NCI-H1694 (cell line): ENCODE measurements around the gene ISOC2.

Experiments used
- DNase-seq: peaks from one replicate; lab custom pipeline; 2025; lab: John Stamatoyannopoulos, UW

ISOC2 gene

GRCh38 chr19:55477905-55478304 is 16.5 kb upstream of the ISOC2 start:
- no peak for DNase-seq

GRCh38 chr19:55476100-55476775 is 14.8 kb upstream of the ISOC2 start, which contains the start of gene ZNF628:
Gene ZNF628, plus strand, starts transcription at chr19:55476617. Its CDS starts 3,294 bp downstream, at chr19:55479911.
- peak; percentile 91 for DNase-seq

GRCh38 chr19:55474269-55475265 is 13.1 kb upstream of the ISOC2 start:
- no peak for DNase-seq

- no peak for DNase-seq
These were observed 12.0 kb upstream of the ISOC2 start for GRCh38 chr19:55473225-55474012.

DNA sequence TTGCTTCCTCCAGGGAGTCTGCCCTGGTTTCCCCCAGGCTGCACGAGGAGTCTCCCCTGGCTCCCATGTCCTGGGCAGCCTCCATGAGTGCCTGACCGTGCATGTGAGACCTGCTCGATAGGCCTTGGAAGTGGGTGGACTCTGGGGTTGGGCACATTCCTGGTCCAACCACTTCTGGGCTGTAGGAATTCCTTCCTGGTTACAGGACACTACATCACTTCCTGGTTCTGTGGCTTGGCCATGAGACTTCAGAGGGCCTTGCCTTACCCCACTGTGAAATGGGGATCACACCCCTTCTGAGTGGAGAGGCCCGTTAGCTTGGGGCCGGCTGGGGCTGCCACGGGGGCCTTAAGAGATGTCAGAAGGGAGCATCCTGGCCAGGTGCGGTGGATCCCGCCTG is 11.0 kb upstream of the ISOC2 start:
- no peak for DNase-seq

DNA sequence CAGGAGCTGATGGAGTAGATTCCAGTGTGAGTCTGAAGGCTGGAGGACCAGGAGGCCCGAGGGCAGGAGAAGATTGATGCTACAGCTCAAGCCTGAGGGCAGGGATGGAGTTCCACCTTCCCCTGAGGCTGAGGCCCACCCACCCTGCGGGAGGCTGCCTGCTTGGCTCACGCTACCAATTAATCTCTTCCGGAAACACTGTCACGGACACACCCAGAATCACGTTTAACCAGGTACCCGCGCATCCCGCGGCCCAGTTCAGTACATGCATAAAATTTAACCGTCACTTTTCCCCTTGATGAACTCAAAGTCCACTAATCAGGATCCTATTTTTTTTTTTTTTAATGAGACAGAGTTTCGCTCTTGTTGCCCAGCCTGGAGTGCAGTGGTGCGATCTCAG is 9.8 kb upstream of the ISOC2 start:
- no peak for DNase-seq

DNA sequence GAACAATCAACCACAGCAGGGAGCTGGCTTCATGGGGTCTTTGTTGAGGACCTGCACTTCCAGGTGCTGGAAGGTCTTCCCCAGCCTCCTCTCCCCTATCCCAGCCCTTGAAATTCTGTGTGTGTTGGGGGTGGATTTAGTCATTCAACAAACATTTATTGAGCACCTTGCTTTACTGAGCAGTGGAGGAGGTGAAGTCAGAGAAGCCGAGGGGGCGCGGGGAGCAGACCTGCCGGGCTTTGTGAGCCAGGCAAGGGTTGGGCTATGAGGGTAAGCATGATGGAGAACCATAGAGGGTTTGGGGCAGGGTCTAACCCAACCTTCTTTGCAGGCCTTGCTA is 6.6 kb upstream of the ISOC2 start:
- DNase-seq, result no peak

- no peak for DNase-seq
These were observed 6.0 kb upstream of the ISOC2 start for GRCh38 chr19:55467236-55468053.

DNA sequence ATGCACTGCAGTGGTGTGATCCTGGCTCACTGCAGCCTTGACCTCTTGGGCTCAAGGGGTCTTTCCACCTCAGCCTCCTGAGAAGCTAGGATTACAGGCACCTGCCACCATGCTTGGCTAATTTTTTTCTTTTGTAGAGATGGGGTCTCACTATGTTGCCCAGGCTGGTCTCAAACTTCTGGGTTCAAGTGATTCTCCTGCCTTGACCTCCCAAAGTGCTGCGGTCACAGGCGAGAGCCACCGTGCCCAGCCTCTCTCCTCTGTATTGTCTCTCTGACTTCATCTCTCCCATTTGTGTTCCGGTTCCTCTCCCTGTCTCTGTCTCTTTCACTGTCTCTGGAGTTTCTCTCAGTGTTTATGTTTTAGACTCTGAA is 4.8 kb upstream of the ISOC2 start:
- no peak for DNase-seq

DNA sequence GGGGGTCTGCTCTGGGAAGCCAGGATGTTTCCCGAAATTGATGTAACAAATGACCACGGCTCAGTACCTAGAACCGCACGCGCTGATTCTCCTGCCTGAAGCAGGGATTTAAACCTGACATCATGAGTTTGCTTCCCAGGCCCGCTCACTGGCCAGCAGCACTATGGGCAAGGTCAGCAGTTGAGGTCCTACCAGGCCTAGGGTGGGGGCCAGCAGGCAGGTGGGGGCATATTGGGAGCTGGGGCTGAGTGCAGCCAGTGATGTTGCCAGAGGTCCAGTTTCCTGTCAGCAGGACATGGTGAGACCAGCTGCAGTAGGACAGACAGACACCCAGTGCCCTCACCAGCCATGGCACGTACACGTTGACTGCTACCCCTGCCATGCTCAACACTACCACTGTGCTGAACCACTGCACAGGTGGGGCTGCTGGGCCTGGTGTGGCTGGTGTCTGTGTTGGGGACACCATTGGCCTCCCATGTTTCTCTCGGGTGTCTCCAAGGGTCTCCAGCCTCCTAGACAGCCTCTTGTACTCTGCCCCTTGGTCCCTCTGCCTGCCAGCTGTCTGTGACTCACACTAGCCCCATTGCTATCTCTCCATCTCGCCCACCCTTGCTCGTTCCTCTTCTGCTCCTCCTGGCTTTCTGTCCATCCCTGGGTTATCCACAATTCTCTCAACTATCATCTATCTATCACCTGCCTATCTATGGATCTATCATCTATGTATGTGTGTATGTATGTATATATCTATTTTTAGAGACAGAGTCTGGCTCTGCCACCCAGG is 4.2 kb upstream of the ISOC2 start:
- DNase-seq, result no peak

DNA sequence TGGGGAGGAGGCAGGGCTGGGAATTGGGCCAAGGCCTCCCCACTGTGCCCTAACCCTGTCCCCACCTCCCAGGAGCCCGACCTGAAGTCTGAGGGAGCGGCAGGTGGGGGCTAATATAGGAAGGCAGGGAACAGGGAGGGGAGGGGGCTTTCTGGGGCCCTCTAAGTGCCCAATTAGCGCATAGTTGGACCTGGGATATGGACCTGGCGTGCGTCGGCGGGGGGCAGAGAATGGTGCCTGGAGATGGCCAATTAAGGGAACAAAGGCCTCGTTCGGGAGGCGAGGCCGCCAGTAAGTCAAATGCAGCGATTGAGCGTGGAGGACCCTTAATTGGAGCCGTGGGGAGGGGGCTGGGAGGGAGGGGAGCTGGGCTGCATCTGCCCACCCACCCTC is 3.2 kb upstream of the ISOC2 start, which contains the start of gene C19orf85:
Gene C19orf85 (minus strand): TSS at position 90 of the 393 bp plus-strand sequence. CDS start 197 bp downstream, outside the sequence.
- DNase-seq, result no peak

DNA sequence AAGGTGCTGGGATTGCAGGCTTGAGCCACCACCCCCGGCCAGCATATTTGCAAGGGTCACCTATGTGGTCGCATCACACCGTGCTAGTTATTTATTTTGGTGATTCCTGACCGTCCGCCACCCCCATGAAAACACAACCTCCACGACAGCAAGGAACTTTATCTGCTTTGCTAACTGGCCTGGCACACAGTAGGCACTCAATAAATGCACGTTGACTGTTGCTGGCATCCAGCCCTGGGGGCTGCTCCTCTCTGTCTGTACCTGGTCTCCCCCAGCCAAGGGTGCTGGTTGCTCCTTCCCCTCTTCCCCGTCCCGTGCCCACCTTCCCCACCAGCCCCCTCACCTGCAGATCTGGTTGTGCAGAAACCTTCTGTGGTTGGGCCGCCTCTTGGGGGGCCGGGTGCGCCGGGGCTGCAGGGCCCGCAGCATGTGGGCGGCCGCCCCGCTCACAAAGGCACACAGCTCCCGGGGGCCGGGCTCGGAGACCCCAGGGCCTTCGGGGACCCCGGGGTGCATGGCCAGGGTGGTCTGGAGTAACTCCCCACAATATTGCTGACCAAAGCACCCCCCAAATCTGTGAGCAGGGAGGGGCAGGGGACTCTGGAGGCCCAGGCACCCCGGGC is 2.7 kb upstream of the ISOC2 start:
- no peak for DNase-seq

DNA sequence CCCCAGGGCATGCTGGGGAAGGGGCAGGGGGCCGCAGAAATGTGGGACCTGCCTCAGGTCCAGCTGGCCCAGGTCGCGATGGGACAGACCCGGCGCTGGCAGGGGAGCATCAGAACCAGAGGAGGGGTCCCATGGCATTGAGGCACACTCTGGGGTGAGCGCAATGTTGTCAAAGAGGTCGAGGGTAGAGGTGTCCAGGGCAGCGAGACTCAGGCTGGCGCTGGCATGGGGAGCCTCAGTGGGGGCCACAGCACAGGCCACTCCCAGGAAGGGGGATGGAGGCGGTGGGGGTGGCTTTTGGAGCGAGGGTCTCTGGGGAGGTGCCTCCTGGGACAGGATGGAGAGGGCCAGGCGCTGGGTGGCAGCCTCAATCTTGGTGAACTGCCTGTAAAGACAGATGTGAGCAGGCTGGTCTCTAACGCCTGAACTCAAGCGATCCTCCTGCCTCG is 2.2 kb upstream of the ISOC2 start:
- no peak for DNase-seq

- no peak for DNase-seq
These were observed 1.3 kb upstream of the ISOC2 start for GRCh38 chr19:55462722-55463121.

GRCh38 chr19:55461974-55462626 is 658 bp upstream of the ISOC2 start:
- DNase-seq, result no peak

DNA sequence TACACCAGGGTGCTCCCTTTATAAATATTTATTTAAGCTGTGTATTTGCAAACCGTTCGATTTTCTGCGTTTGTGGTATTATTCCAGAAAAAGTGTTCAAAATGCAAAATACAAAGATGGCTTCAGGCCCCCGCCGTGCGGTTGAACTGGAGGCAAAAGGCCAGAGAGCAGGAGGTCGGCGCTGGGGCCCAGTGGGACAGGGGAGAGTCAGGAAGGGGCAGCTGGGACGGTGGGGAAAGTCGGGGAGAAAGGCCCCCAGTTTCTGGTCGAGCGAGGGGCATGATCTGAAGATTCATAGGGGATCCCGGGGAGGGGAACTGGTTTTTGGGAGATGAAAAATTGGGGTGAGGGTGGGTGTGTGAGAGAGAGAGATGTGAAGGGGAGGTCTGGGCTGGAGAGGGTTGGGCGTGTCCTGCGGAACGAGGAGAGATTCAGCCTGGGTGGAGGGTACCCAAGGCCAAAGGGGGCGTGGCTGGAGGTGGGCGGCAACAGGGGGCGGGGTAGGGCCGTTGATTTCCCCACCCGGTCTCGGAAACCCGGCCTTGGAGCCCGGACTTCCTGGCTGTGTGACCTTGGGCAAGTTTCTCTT is 678 bp downstream of the ISOC2 start:
- peak; percentile 40 for DNase-seq

GRCh38 chr19:55459950-55460657 is 1.3 kb downstream of the ISOC2 start:
- DNase-seq, result no peak

- no peak for DNase-seq
These were observed 1.9 kb downstream of the ISOC2 start for GRCh38 chr19:55459551-55459949.
